CD4-positive, alpha-beta T cell treated with Interleukin-17A for 1 hour (primary cell): ENCODE data around the gene TRIM52.
"Not testable (repeated sequence)": the region's sequence is repeated elsewhere in the genome, so short reads cannot be mapped to it uniquely, and the experiment has no call there.

Experiments used
- DNase-seq: peaks from one replicate; pipeline ENCODE4 v3.0.0-alpha.2; 2020

TRIM52 gene

DNA sequence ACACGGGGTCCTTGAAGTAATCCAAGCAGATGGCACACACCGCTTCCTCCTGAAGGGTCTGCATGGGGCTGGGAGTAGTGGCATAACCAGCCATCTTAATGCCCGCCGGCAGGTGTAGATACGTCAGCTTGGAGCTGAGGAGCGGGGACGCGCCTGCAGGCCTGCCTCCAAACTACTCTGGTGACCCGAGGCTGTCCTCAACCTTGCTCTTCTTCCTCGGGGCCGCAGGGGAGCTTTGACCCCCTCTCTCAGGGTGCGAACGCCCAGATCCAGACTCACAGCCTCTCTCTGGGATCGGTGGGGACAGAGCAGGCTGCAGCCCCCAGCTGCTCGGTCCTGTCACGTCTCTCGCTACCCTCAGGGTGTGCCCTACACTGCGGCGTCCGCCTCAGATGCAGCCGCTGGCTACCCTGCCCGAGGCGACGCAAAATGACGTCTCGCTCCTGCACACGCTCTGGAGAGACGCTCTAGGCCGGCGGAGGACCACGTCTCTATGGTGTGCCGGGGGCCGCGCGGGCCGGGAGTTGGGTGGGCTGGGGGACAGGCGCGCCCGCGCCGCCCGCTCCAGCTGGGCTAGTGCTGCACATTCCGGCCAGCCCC is at the start of gene TRIM52:
Gene TRIM52, minus strand, starts transcription at position 424 of the 600 bp plus-strand sequence. Its CDS starts 330 bp downstream, at position 94.
- peak; percentile 94 for DNase-seq

DNA sequence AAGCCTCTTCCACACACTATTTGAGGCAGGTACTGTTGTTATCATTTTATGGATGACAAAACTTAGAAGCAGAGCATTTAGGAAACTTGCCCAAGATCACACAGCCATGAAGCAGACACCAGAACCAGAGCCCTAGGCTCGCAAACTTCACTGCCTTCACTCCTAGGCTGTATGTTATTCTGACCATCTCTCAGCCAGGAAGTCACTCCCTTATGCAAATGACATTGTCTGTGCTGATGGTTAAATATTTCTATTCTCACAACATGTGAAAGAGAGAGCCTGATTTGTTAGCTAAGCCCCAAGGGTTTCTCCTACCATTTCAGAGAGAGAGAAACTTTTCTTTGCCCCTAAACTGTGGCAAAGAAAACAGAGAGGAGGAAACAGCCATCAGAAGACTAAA is 26.4 kb upstream of the TRIM52 start:
- DNase-seq, result not testable (repeated sequence)

DNA sequence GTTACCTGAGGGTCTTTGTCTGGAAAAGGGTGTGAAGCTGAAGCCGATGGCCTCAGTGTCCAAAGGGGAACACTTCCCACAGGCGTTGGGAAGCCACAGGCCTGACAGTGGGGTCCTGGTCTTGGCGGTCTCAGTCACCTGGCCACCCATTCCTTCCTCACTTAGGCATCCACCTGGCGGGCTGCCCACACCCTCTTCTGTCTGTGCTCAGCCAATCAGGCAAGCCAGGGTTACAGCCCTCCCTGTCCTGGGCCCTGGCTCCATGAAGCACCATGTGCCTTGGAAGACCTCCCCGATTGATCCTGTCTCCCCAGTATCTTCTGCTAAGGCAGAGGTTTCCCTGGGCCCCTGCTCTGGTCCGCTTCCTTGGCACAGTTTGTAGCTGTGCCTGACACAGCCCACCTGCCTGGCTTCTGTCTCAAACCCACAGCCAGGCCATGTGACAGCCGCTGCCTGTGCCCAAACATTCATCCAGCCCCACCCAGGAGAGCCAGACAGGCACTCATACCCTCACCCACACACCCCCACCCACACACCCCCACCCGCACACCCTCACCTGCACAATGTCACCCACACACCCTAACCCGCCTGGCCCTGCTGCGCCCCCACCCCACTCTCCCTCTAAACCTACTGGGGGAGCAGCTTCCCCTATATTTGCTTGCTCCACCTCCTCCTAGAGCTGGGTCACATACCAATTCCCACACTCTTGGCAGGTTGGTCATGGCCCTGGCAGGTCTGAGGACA is 25.2 kb upstream of the TRIM52 start:
- not testable (repeated sequence) for DNase-seq

DNA sequence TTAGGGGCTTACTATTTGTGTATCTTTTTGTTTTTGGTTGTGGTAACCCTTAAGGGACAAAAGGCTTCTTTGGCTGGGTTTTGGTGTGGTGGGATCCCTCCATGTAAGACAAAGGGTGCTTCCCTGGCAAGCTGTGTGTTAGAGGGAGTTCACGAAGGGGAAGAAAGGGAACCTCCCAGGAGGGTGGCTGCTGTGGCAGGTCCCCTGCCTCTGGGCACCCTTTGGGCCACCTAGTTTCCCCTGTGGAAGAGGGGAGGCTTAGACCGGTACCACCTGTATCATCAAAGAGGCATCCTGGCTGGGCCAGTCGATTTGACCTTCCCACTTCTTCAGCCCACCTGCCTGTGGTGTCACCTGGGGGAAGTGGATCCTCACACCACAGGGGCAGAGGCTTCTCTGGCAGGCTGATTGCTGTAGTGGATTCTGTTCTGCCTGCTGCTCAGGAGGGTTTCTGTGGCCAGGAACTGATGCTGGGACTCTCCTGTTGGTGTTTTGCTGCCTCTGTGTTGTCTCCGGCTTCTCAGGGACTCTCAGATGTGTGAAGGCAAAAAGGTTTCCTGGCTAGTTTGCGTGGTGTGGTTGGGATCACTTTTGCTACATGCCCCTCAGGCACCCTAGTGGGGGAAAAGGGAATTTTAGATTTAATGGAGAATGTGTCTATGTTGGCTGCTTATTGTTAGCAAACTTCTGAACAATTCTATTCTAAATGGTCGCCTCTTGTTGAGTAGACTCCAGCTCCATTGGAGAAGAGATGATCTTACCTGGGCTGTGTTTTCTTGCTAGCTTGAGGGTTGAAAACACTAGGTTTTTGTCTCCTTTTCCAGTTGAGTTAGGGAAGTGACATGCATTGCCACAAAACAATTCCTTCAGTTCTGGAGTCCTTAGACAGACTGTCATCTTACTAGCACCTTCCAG is 23.2 kb upstream of the TRIM52 start:
- not testable (repeated sequence) for DNase-seq

DNA sequence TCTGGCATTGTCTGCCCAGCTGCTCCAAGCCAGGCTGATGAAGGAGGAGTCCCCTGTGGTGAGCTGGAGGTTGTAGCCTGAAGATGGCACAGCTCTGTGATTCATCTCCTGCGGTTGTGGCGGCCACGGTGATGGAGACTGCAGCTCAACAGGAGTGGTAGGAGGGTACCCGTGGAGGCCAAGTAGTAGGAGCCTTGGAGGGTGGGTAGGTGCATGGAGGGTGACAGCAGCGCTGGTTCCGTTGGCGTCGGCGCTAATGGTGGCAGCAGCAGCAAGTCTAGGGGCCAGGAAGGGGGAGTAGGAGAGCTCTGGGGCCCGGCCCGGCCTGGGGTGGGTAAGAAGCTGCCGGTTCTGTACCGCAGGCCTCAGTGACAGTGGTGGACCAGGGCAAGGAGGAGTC is 22.4 kb upstream of the TRIM52 start:
- no peak for DNase-seq

DNA sequence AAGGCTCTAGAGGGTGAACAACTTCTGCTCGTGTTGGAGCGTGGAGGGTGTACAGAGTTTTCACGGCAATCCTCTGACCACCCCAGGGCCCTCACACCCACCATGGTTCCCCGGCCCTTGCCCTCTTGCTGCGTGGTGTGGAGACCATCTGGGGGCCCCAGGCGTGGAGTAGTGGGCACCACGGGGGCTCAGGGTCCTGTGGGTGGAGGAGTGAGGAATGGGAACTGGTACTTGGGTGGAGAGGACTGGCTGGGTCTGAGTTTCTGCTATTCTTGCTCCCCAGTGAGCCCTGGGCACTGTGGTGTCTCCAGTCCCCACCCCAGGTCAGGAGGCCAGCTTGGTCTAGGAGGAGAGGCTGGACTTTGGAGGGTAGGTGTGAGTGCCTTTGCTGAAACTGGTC is 21.9 kb upstream of the TRIM52 start:
- no peak for DNase-seq

DNA sequence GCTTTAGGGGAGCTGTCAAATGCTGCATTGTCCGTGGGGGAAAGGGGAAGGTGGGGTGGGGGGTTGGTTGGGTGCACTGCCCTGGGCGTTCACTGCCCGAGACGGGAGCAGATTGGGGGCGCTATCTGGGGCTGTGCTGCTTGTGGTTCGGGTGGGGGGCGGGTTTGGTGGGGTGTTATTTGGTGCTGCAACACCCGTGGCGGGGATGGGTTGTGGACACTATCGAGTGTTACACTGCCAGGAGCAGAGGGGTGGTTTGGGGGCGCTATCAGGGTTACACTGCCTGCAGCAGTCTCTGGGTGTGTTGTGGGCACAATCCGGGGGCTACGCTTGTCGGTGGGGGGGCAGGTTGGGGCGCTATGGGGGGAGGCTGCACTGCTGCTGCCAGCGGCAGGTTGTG is 21.5 kb upstream of the TRIM52 start:
- not testable (repeated sequence) for DNase-seq

DNA sequence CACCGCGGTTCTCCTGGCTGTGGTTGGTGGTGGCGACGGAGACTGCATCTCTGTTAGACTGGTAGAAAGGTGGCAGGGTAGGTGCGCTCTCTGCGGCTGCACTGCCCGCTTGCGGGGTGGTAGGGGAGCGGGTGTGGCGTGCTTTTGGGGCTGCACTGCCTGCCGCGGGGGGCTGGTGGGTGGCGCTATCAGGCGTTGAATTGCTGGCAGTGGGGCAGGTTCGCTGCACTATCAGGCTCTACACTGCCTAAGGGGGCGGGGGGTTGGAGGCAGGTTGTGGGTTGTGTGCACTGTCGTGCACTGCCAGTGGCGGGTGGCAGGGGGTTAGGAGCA is 21.0 kb upstream of the TRIM52 start:
- no peak for DNase-seq

DNA sequence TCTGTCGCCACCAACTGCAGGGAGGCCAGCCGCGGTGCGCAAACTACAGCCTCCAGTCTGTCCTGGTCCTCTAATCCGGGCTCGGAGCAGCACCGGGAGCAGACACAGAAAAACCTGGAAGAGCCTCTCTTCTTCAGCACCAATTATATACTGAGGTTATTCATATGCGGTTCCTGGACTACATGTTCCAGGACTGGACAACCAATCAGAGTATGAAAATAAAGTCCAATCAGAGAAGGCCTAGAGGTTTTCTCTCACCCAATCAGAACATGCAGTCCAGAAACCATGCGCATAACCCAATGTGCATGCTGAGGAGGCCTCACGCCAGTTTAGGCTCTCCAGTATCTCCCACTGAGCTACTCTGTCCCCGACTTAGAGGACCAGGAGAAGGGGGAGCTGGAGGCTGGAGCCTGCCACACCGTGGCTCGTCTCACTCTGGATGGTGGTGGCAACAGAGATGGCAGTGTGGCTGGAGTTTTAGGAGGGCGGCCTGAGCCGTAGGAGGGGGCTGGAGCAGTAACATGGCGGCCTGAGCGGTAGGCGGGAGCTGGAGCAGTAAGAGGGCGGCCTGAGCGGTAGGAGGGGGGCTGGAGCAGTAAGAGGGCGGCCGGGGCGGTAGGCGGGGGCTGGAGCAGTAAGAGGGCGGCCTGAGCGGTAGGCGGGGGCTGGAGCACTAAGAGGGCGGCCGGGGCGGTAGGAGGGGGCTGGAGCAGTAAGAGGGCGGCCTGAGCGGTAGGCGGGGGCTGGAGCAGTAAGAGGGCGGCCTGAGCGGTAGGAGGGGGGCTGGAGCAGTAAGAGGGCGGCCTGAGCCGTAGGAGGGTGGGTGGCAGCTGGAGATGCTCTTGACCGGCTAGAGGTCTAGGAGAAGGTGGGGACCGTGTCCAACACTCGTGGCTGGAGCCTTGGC is 20.4 kb upstream of the TRIM52 start:
- DNase-seq, result no peak

DNA sequence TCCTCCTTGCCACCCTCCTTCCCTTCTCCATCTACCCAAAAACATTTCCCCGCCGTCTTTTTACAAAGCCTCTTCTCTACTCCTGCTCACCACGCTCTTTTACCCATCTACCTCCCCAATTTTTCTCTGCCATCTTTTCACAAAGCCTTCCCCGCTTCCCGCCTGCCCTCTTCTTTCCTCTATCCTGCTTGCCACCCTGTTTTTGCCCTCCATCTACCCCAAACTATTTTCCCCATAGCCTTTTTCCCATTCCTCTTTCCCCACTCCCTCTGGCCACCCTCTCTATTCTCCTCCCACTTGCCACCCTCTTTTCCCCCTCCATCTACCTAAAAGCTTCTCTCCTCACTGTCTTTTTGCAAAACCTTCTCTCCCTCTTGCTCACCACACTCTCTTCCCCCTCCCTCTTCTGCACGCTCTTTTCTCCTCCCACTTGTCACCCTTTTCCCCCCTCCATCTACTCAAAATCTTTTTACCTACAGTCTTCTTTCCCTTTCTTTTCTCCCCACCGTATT is 19.4 kb upstream of the TRIM52 start:
- DNase-seq, result no peak

DNA sequence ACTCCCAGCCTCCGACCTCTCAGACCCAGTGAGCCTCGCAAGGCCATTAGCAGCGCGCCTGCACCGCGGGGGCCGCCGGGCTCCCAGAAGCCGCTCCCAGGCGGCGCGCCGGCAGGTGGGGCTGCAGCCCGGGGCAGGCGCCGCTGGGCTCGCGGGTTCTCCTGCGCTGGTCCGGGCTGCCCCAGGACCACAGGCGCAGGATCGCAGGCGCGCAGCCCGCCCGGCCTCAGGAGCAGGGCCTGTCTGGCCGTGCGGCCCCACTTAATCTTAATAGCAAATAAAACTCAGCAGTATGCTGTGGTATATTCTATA is 12.4 kb upstream of the TRIM52 start:
- DNase-seq, result not testable (repeated sequence)

DNA sequence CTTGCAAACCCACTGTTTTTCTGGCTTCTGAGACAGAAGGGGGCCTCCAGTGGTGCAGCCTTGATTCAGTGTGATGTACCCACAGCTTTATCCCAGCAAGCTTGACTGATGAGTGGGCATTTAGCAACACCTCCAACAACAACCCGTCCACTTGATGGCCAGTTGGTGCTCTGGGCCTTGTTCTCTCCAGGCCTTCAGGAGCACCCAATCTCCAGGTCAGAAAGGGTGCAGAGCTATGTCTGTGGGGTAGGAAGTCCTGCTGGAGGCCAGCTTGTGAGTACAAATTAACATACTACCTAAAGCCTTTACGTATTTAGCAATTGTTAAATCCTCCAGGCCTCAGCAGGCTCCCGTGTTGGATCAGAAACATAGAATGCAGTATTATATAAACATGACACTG is 10.1 kb upstream of the TRIM52 start:
- DNase-seq, result no peak

DNA sequence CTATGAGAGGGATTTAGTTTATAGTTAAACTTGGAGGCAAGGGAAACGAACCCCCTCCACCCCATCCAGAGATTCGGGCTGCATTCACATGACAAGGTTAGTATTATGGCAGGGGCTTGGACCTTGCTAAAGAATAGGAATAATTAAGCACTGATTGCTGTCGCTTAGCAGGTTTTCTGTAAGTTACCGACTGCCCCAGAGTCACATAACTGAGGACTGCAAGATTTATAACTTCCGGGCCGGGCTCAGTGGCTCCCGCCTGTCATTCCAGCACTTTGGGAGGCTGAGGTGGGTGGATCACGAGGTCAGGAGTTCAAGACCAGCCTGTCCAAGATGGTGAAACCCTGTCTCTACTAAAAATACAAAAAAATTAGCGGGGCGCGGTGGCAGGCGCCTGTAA is 7.0 kb upstream of the TRIM52 start:
- not testable (repeated sequence) for DNase-seq

DNA sequence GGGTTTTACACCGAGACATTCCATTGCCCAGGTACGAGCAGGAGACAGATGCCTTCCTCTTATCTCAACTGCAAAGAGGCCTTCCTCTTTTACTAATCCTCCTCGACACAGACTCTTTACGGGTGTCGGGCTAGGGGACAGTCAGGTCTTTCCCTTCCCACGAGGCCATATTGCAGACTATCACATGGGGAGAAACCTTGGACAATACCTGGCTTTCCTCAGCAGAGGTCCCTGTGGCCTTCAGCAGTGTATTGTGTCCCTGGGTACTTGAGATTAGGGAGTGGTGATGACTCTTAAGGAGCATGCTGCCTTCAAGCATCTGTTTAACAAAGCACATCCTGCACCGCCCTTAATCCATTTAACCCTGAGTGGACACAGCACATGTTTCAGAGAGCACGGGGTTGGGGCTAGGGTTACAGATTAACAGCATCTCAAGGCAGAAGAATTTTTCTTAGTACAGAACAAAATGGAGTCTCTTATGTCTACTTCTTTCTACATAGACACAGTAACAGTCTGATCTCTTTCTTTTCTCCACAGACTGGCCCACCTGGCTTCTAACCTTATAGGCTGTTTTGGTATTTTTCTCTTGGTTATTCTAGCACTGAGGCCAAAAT is 6.5 kb upstream of the TRIM52 start:
- DNase-seq, result not testable (repeated sequence)

DNA sequence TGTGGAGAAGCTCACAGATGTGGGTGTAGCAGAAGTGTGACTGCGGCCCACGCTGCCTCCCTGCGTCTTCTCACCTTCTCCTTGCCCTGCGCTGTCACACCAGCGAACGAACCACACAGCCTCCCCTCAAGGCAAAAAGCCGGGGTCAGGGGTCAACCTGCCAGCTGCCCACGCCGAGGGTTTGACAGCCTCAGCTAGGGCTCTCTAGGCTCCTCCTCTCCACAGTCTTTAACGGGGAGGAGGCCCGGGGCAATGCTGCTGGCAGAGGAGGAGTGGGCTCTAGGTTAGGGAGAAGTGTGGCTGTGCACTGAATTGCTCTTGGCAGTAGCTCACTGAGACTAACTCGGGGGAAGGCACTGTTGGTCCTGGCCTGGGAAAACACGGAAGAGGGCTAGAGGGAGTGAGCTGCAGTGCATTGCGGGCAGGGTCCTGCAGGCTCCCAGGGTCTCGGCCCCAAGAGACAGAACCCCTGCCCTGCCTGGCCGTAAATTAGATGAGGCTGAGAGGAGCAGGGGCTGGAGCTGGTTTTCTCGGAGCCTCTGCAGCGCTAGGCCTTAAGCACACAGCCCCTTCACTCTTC is 4.2 kb upstream of the TRIM52 start:
- no peak for DNase-seq

DNA sequence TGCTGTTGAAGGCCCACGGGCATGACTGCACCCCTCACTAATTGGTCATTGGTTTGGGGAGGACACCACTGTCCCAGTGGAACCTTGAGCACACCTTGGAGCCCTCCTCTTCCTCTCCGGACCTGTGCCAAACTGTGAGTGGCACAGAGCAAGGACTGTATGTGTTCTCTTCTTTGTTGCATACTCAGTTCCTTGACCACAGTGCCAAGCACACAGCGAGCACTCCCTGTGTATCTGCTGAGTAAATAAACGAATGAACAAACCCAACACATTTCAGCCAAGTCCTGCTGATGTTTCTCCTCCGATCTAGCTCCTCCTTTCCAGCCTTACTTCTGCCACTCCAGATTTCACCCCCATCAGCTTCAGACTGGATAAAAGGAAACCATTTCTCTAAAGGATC is 2.7 kb upstream of the TRIM52 start:
- DNase-seq, result no peak

DNA sequence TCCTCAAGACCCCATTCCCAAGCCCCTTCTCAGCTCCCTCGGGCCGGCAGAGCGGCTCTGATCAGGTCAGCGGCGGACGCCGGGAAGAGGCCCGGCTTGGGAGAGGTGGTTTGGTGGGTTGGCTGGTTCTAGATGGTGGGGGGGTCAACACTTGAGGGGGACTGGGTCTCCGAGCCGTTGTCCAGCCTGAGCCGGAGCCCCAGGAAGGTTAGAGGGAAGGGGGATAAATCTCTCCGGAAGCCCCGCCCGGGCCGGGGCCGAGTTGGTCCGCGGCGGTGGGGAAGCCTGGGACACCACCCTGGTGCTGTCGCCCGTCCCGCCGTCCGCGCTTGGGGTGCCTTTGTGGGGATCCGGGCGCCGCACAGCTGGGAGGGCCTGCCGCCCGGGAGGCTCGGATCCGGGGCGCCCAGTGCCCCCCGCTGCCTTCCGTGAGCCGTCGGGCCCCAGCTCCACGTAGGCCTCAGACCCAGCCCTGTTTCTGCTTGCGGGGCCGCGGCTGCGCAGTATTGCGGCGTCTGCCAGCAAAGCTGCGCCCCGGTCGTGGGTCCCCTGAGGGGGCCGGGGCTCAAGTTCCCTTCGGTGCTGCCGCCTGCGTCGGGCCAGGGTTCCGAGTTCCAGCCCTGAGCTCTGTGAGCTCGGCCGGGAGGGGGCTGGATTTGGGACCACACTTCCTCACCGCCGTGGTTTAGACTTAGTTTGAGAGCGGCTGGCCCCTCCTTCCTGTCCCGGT is 542 bp upstream of the TRIM52 start:
- DNase-seq, result peak; percentile 85

DNA sequence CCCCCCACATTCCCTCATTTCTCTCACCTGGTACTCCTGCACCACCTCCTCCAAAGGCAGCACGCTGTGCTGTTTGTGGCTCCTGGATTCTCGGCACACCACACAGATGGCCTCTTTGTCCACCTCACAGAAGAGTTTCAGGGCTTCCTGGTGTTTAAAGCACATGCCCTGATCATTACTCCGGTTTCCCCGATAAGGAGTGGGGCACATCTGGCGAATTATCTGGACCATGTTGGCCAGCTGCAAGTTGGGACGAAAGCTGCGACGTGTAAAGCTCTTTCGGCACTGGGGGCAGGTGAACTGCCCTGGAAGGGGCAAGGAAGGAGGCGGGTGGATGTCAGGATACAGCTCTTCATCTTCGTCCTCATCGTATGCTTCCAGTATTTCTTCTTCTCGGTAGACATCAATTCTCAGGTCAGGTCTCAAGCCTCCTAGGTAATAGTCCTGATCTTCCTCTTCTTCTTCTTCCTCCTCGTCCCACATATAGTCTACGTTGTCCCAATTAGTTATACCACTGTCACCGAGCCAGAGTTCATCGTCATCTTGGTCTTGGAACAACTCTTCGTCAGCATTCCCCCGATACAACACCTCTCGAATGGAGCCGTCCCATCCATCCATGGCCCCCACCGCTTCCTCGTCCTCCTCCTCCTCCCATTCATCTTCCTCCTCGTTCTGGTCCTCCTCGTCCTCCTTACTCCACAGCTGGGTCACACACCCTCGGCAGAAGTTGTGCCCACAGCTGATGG is 796 bp downstream of the TRIM52 start:
- DNase-seq, result no peak

DNA sequence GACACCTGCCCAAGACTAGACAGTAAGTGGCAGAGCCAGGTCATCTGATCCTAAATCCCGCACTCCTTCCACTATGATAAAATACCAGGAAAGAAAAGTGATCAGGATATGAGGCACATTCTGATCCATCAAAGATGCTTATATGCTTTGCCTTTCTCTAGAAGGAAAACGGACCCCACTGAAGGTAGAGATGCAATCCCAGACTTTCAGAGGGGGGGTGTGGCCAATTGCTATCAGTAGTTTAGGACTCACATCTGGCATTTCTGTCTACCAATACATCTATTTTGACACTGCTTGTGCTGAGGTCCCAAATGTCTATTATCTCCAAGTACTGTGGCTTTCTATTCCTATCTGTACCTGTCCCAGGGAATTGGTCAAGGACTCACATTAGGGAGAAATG is 1.7 kb downstream of the TRIM52 start:
- DNase-seq, result no peak

DNA sequence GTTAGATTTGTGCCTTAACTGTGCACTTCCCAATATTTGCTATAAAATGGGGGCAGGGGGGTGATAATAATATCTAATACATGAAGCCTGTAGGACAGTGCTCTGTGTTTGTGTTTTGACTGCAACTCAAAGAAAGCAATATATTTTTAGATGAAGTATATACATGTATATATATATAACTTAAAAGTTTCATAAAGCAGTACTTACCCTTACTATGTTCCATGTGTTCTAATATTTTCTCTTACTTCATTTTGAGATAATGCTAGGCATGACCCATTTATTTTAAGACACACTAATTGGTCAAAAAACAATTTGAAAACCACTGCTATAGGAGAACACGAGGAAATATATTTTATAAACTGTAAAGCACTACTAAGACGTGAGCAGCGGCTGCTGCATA is 2.4 kb downstream of the TRIM52 start:
- DNase-seq, result no peak
